Stimulated activated CD8-positive, alpha-beta memory T cell treated with anti-CD3 and anti-CD28 coated beads, Interleukin-2, amount 100 ng/mL, for 1 hour (primary cell): Measurements from ENCODE around the gene STRC.
"Not testable (repeated sequence)": the region's sequence is repeated elsewhere in the genome, so short reads cannot be mapped to it uniquely, and the experiment has no call there.

Source experiments
- DNase-seq, 2 donors: peaks; one replicate each; pipeline ENCODE4 v3.0.0-alpha.2; 2020; ENCODE audit warnings: low read depth in 2 of 2

STRC gene

DNA sequence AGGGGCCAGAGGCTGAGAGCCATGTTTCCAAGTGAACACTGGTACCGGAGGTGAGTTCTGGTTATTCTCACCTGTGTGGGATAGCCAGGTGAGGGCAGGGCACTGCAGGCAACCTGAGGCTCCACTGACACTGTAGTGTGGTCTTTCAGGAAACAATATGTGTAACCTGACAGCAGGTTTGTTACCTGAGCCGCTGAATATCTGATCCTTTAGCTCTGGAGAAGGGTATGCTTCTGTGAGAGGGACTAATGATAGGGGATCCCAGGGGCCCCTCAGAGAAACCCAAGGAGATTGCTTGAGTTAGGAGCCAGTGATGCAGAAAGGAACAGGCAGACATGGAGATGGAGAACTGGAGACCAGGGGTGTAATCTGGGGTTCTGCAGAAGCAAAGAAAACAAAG lies at the start of gene STRC:
STRC (minus strand) TSS at position 101 of the 400 bp plus-strand sequence; CDS start at position 23, 78 bp downstream.
- not testable (repeated sequence) for DNase-seq

DNA sequence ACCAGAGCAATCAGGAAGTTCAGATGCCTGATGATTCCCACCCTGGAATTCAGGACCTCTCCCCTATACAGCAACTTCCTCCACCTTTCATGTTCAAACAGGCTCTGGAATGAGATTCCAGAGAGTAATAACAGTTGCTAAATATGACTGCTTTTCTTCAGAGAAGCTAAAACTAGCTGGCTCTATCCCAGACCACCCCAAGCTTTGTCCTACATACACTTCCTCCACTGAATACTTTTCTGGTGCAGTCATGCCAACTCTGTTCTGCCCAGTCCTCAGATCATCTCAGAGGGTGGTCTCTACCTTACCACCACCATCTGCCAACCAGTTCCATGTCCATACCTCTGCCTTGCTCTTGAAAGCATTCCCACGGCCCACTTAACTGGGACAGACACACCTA lies 47.6 kb upstream of the STRC start:
- not testable (repeated sequence) for DNase-seq

DNA sequence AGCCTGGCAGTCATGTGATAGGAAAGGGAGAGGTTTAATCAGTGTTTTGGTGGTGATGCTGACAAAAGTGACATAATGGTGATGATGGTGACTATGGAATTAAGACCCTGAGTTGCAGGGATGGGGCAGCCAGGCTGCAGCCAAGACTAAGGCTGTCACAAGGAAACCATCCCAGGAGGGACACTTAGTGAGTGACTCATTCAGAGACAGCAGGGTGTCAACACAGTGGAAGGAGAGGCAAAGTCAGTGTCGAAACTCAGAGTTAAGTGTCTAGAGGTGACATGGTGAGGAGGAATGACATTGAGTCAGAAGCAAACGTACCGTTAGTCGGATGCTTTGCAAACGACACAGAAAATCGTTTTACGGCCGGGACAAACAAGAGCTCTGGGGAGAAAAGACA lies 44.7 kb upstream of the STRC start:
- not testable (repeated sequence) for DNase-seq

DNA sequence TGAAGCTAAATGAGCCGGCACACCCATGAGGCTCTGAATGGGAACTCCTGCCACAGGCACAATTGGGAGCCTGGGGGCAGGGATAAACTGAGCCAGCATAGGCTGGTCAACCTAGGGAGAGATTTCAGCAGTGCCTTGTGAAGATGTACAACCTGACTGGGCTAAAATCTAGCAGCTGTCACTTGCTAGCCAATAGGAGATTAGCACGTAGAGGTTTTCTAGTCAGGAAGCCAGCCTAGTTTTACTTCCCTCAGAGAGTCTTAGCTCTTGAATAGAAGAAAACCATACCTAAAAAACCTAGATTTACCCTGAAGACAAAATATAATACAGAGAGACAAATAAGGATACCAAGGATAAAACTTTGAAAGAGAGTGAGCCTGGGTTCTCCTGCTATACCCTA lies 43.7 kb upstream of the STRC start:
- DNase-seq = not testable (repeated sequence)

DNA sequence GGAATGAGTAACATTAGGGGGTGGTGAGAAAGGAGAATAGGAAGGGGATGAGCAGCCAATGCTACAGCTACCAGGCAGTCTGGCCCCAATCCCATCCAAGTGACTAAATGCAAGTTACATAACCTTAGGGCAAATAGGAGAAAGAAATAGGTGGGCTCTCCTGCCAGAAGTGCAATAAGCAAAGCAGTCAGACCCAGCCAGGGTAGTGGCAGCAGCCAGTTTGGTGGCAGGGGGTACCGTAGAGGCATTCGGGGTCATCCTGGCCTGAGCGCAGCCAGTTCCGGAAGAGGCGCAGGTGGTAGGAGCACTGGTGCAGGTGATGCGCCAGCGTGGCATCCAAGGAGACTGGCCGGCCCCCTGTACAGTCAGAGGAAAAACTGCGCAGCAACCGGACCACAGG lies 41.1 kb upstream of the STRC start:
- DNase-seq = not testable (repeated sequence)

DNA sequence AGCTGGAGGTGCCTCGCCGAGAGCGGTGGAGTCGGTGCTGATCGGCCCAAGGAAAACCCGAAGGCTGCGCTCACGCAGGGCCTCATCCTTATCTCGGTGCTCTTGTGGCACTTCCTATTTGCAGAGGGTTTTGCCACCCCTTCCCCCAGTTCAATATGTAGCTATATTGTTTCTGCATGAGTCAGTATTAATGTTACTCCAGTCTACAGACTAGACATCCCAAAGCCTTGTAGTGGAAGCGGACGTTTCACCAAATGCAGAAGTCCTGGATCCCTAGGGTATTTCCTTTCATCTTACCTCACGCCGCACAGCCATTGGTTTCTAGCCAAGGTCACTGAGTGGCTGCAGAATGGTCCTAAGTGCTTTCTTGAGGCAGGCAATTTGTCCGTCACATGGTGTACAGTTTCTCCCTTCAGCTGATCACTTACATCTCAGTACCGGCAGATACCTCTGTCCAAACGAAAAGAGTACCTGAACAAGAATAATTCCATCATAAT lies 30.9 kb upstream of the STRC start:
- DNase-seq = not testable (repeated sequence)

DNA sequence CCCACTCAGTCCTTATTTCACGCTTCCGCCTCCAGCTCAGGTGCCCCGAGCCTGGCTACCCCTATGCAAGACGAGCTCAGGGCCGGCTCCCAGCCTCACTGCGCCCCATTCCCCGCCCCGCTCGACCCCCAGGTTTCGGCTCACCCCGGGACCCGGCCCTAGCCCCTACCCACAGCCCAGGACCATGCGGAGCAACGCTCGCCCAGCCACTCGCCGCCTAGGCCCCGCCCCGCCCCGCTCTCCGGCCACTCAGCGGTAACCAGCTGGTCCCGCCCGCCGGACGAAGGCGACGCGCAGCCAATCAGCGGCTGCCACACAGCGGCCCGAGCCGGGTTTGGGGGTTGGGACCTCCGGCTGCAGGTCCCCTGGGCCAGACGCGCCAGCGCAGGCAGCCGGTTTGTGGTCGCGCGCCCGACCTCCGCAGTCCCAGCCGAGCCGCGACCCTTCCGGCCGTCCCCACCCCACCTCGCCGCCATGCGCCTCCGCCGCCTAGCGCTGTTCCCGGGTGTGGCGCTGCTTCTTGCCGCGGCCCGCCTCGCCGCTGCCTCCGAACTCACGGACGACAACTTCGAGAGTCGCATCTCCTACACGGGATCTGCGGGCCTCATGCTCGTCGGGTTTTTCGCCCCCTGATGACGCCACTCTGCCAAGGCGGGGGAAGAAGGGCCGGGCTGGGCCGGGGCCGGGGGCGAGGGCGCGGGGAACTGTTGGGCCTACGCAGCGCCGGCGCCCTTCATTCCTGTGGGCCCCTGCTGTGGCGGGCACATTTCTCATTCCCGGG lies 30.2 kb upstream of the STRC start, which contains the start of gene CATSPER2:
CATSPER2 (minus strand) TSS at position 196 of the 781 bp plus-strand sequence. CDS start 783 bp downstream, outside the sequence.
- DNase-seq = no peak

DNA sequence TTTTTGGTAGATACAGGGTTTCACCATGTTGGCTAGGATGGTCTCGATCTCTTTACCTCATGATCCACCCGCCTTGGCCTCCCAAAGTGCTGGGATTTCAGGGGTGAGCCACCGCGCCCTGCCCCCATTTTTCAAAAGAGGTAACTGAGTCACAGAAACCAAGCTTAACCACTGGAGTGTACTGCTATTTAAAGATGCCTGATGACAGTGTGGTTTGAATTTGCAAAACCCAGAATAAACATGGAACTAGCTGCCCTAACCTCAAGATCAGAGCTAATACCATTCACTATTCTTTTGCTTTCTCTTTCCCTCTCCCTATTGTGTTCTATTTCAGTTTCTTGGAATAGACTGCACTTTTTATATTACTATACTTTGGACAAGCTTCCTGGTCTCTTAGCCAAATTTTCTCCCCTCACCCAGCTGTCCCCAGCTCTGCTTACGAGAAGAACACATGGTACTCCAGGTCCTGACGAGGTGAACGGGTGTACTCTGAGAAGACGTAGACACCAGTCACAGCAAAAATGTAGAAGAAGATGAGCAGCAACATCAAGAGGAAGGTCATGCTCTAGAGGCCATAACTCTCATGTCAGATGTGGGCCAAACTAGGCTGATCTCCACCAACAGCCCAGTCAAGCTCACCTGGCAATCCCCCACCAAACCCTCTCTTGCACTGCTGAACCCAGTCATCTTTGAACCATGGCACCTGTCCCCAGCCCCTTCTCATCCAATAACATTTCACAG lies 20.0 kb upstream of the STRC start:
- not testable (repeated sequence) for DNase-seq

DNA sequence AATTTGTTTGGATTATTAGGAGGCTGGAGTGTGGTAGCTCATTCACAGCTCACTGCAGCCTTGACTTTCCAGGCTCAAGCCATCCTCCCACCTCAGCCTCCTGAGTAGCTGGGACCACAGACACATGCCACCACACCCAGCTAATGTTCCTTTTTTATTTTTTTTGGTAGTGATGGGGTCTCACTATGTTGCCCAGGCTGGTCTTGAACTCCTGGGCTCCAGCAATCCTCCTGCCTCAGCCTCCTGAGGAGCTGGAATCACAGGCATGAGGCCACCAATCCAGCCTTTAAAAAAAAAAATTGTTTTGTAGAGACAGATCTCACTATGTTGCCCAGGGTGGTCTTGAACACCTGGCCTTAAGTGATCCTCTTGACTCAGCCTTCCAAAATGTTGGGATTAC lies 8.3 kb upstream of the STRC start:
- not testable (repeated sequence) for DNase-seq

DNA sequence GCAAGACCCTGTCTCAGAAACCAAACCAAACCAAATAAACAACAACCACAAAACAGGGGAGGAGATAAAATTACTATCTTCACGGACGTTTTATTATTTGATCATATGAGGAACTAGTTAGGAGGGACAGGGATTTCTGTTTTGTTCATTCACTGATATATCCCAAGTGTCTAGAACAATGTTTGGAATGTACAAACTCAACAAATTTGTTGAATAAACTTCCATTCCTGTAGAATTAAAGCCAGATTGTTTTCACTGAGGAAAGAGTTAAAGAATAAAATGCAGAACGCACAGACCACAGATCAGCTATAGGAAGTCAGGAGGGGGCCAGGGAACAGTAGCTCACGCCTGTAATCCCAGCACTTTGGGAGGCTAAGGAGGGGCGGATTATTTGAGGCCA lies 6.5 kb upstream of the STRC start:
- no peak for DNase-seq

DNA sequence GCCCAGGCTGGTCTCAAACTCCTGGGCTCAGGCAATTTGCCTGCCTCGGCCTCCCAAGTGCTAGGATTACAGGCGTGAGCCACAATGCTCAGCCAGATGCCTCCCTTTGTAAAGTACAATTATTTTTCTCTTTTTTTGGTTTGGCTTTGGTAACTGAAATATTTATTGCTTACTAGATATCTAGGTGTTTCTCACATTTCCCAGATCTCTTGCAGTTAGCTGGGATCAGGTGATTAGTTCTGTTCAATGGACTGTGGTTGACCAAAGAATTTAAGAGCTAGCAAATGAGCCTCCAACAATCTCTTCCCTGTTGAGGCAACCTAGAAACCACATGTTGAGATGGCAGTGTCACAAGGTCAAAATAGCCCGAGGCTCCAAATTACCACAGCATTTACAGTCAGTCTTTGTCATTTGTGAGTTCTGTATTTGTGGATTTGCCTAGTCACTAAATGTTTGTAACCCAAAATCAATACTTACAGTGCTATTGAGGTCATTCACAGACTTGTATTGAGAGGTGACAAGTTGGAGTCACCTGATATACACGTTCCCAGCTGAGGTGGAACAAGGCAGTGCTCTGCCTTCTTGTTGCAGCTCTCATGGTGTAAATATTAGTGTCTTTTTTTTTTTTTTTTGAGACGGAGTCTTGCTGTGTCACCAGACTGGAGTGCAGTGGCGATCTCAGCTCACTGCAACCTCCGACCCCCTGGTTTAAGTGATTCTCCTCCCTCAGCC lies 3.6 kb upstream of the STRC start:
- DNase-seq = not testable (repeated sequence)

DNA sequence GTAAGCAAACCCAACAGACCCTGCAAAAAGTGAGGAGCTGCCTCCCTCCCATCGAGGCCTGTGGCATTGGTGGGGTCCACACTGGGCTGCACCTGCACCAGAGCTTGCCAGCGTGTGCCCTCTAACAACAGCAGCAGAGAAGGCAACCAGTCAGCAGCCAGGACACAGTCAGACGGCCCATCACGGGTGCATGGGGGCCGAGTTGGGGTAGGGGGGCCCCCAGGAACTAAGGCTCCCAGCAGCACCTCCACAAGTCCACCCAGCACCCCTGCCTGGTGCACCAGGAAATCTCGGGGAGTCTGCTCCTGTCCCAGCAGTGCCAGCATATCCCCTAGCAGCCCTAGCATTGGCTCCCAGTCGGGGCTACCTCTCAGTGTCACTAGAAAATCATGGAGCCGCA lies 850 bp downstream of the STRC start:
- DNase-seq = not testable (repeated sequence)

DNA sequence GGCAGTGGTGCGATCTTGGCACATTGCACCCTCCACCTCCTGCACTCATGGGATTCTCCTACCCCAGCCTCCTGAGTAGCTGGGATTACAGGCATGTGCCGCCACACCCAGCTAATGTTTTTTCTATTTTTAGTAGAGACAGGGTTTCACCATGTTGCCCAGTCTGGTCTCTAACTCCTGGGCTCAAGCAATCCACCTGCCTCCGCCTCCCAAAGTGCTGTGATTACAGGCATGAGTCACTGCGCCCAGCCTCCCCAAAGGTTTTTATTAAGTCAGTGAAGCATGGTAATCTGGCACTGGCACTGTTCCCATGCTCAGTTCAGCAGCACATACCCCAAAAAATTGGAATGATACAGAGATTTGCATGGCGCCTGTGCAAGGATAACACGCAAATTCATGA lies 16.4 kb downstream of the STRC start:
- DNase-seq = not testable (repeated sequence)

DNA sequence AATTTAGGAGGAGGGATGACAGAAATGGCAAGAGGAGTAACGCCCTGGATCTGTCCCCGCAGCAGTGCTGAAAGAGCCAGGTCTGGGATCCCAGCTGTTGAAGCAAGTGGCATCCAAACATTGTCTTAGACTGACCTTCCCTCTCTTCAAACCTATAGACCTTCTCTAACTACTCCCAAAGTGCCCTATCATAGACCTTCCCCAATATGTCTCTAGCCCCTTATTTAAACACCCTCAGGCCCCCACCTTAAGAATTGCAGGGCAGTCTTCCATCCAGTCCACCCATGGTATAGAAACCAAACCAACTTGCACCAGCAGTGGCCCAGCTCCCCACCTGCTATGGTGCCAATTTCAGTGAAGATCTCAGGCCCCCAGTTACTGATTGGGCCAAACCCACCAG lies 18.4 kb downstream of the STRC start:
- not testable (repeated sequence) for DNase-seq

DNA sequence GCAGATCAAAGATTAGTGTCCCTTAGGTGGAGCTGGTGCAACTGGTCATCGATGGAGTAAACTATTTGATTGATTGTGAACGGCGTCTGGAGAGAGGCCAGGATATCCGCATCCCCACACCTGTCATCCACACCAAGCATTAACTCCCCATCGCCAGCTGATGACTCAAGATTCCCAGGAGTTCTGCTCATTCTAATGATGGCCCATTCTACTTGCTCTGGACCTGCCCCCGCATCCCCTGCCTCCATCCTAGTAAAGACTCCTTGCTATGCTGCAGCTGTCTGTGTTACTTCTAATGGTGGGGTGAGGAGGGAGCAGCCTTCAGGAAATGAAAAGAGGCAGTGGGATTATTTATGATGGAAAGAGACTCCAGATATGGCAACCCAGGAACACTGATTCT lies 19.5 kb downstream of the STRC start:
- not testable (repeated sequence) for DNase-seq

DNA sequence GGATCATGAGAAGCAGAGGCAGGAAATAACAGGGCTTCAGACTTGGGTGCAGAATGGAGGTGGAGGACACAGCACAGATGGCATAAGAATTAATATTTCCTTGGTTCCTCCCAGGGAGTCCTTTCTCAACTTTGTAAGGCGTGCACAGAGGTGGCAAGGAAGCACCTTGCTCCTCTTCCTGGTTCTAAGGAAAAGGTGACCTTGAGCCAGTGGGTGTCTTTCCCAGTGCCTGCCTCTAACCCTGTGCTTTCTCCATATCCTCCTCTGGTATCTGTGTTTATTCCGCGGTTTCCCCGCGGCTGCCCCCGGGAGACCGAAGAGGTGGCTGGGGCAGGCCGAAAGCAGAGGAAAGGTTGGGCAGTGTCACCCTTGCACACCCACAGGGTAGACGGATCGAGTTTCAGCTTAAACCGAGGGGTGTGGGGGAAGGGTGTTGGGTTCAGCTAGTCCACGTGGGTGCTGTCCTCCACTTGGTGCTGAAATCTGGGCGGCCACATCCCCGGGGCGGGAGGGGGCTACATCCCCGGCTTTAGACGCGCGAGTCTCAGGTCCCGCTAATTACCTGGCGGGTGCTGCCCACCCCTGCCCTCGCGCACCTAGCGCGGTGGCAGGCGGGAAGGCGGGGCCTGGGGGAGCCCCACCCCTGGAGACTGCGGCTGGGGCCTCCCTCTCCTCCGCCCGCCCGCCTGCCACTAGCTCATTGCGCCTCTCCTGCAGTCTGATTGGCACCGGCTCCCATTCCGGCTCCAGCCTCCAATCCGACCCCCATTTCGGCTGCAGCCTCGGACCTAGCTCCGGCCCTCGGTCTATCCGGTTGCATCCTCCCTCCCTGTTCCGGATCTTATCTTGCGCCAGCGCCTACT lies 25.0 kb downstream of the STRC start, which contains the start of gene CKMT1B:
CKMT1B (plus strand) TSS at position 700 of the 863 bp plus-strand sequence. CDS start 192 bp downstream, outside the sequence.
- not testable (repeated sequence) for DNase-seq

DNA sequence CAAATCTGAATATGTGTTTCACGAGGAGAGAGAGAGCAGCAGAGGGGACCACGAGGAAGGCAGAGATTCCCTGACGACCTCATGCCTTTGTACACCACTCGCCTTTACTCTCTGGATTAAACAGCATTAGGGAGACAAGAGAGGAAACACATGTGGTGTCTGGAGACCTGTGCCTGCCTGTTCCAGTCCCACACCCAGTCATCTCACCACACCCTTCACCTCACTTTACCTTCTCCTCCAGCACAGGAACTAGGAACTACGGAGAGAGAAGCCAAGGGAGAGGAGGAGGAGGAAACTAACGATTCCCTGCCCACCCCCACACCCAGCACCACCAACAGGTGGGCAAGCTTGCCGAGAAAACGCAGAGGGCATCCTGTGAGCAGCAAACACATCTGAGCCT lies 25.8 kb downstream of the STRC start:
- not testable (repeated sequence) for DNase-seq

DNA sequence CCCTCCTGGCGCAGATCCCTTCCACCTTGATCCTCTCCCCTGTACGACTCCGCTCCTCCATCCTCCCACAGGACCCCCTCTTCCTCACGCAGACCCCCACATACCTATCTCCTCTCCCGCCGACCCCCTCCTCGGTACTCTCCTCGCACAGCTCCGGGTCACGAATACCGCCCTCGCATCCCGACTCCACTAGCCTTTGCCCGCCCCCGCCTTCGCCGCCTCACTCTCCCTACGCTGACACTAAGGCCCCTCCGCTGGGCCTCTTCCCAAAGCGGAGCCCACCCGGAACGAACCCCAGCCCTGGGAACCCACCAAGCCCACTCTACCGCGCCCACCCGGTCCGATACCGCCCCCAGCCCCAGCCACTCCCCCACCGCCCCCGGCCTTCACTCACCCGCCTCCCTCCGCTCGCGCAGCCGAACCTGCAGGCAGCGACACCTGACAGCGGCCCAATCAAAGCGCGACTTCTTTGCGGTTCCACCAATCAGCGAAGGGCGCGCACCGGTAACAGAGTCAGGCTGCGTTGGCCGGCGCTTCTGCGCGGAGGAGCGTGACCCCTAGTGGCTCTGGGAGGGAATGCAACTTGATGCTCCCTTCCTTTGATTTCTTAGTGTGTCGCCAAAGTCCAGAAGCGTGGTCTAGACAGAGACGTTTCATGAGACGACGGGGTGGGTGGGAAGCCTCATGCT lies 28.7 kb downstream of the STRC start, which contains the start of gene PPIP5K1:
PPIP5K1 (minus strand) TSS at position 431 of the 689 bp plus-strand sequence. CDS start 5,704 bp downstream, outside the sequence.
- DNase-seq = not testable (repeated sequence)

DNA sequence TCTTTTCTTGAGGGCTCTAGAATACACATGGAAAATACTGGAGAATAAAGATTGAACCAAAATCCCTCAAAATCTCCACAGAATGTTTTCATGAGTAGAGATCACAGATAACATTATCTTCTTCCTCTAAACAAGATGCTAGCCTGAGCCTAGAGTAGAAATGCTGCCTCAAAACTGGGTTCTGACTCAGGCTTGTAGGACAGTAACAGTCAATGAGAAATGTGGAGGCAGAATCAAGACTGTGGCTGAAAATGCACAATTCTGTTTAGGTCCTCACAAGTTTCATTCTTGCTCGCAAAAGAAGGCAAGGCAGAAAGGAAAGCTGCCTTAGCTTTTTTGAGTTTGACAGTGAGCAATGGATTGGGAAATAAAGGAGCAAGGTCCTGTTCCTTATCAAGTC lies 44.0 kb downstream of the STRC start:
- not testable (repeated sequence) for DNase-seq

DNA sequence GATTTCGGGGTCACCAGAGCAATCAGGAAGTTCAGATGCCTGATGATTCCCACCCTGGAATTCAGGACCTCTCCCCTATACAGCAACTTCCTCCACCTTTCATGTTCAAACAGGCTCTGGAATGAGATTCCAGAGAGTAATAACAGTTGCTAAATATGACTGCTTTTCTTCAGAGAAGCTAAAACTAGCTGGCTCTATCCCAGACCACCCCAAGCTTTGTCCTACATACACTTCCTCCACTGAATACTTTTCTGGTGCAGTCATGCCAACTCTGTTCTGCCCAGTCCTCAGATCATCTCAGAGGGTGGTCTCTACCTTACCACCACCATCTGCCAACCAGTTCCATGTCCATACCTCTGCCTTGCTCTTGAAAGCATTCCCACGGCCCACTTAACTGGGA lies 52.0 kb downstream of the STRC start:
- DNase-seq = not testable (repeated sequence)
